Lung (tissue), 12 donors: Measurements from ENCODE around the gene WDR86. TPM values are rescaled to one million over a fixed set of nuclear protein-coding genes. Genes with fewer than 3 reads are reported as not detected.

Source experiments
- ATAC-seq: fragments of 200-7000 bp; cut with Tn5 transposase; one replicate; pipeline ENCODE4 v1.9.1; 2020; ENCODE audit warnings: moderate number of reproducible peaks; ENCODE audit not compliant: insufficient read depth, low FRiP score
- DNase-seq, 3 donors: peaks; one replicate each; pipeline ENCODE4 v3.0.0-alpha.2; 2013 to 2017
- H3K27ac ChIP-seq, 2 donors: one replicate each; pipeline ENCODE4 v1.5.1; 2013; ENCODE audit warnings: mild to moderate bottlenecking in 2 of 2, moderate library complexity in 2 of 2, control low read depth in 1 of 2, inconsistent platforms in 1 of 2, low read depth in 1 of 2, low read length in 1 of 2
- H3K27me3 ChIP-seq, 3 donors: one replicate each; pipeline ENCODE4 v1.5.1; 2013; ENCODE audit warnings: low read length in 2 of 3; ENCODE audit not compliant: control insufficient read depth in 3 of 3, insufficient read depth in 3 of 3
- H3K36me3 ChIP-seq, 4 donors: one replicate each; pipeline ENCODE4 v1.5.1; 2013; ENCODE audit warnings: low read length in 4 of 4, mild to moderate bottlenecking in 1 of 4, moderate library complexity in 1 of 4; ENCODE audit not compliant: control insufficient read depth in 4 of 4, insufficient read depth in 4 of 4
- H3K4me1 ChIP-seq, 5 donors: one replicate each; pipeline ENCODE4 v1.5.1; 2013; ENCODE audit warnings: low read length in 5 of 5, mild to moderate bottlenecking in 2 of 5, moderate library complexity in 1 of 5; ENCODE audit not compliant: control insufficient read depth in 5 of 5, insufficient read depth in 5 of 5
- H3K4me3 ChIP-seq: one replicate; pipeline ENCODE4 v1.5.1; 2013; ENCODE audit warnings: mild to moderate bottlenecking, control low read depth, moderate library complexity
- H3K9ac ChIP-seq, 2 donors: one replicate each; pipeline ENCODE4 v1.5.1; 2013; ENCODE audit warnings: low read length in 2 of 2, control low read depth in 1 of 2; ENCODE audit not compliant: insufficient read depth in 1 of 2
- H3K9me3 ChIP-seq, 4 donors: one replicate each; pipeline ENCODE4 v1.5.1; 2013; ENCODE audit warnings: low read length in 3 of 4, mild to moderate bottlenecking in 1 of 4, moderate library complexity in 1 of 4; ENCODE audit not compliant: control insufficient read depth in 4 of 4, insufficient read depth in 3 of 4
- CTCF ChIP-seq: IDR thresholded peaks from 2 replicates; pipeline ENCODE4 v1.5.1; 2012; ENCODE audit warnings: mild to moderate bottlenecking; ENCODE audit errors: control extremely low read depth, extremely low read depth
- WGBS, 2 donors: extraction: QIAGEN DNeasy Blood & Tissue Kit; methylation state at CpG; one replicate each; pipeline ENCODE4 v1.1.7; 2013; 5-methylcytosine and 5-hydroxymethylcytosine counted together
- polyA plus RNA-seq, 2 donors: library from polyadenylated mRNA; stranded (reverse); fragments of 200-250 nt; gene quantifications; one replicate each; pipeline ENCODE4 v1.2.1, GENCODE V29; 2013
- total RNA-seq, 2 donors: library from RNA; depleted of rRNA in 1 of 2; stranded (reverse); fragments of >200 nt in 1 of 2; gene quantifications; one replicate each; pipeline ENCODE4 v1.2.1, GENCODE V29; 2014 to 2021
- donor health status: control.
- donor health status: control.
- donor health status: Bipolar disorder and iron deficiency.
- donor health status: healthy.
- donor health status: DM: yes; HTN: yes; CAD: no.

Gene WDR86
- total and polyA plus RNA-seq, 4 donors = 0.81 to 19.7 (median 2.4) TPM

GRCh38 chr7:151435971-151436370, 26.1 kb upstream of the WDR86 start:
- Histone ChIP-seq H3K4me3 (no peak overlapping the region), H3K4me1 (peaks cover 0 to 8% (median 7%) of the 10 kb centered on the region in 5 donors), H3K36me3 (no peaks in the 10 kb centered on the region), H3K9ac (no peak overlapping the region), H3K27ac (no peak overlapping the region), H3K27me3 (peaks cover 0 to 7% (median 0%) of the 10 kb centered on the region in 3 donors), H3K9me3 (no peaks in the 10 kb centered on the region)
- ATAC-seq (no peak), DNase-seq (no peak)
- 92 to 98% methylated on average over 15 of the region's 15 CpGs for WGBS, 2 donors
- TF ChIP-seq CTCF = no peak

GRCh38 chr7:151435103-151435916, 25.5 kb upstream of the WDR86 start:
- Histone ChIP-seq H3K27ac (no peak overlapping the region), H3K36me3 (no peaks in the 10 kb centered on the region), H3K9ac (no peak overlapping the region), H3K4me3 (no peak overlapping the region), H3K27me3 (peaks cover 0 to 7% (median 0%) of the 10 kb centered on the region in 3 donors), H3K9me3 (no peaks in the 10 kb centered on the region), H3K4me1 (peaks cover 0 to 8% (median 4%) of the 10 kb centered on the region in 5 donors)
- ATAC-seq (no peak), DNase-seq (no peak)
- 92 to 93% methylated on average over 20 of the region's 20 CpGs for whole genome bisulfite sequencing, 2 donors
- no peak for TF ChIP-seq CTCF

DNA sequence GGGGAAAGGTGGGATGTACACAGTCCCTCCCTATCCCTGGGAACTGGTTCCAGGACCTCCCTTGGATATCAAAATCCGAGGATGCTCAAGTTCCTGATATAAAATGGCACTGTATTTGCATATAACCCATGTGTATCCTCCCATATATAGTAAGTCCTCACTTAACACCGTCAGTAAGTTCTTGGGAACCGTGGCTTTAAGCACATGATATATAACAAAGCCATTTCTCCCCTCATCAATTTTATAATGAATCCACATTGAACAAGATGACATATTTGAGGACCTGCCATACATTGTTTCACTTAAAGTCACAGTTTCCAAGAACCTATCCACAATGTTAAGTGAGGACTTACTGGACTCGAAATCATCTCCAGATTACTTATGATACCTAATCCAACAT, 24.7 kb upstream of the WDR86 start:
- Histone ChIP-seq H3K4me3 (no peak overlapping the region), H3K27ac (no peak overlapping the region), H3K4me1 (peaks cover 0 to 9% (median 1%) of the 10 kb centered on the region in 5 donors), H3K9me3 (no peaks in the 10 kb centered on the region), H3K36me3 (no peaks in the 10 kb centered on the region), H3K9ac (no peak overlapping the region), H3K27me3 (peaks cover 0 to 7% (median 0%) of the 10 kb centered on the region in 3 donors)
- no peak for DNase-seq
- TF ChIP-seq CTCF = no peak
- WGBS, 2 donors = 88 to 93% methylated on average over 4 of the region's 4 CpGs
- no peak for ATAC-seq
